Esophagus mucosa (tissue), 1 donor: ENCODE data around the gene JAML. TPM values are rescaled to one million over a fixed set of nuclear protein-coding genes. Genes with fewer than 3 reads are reported as not detected.

Experiments
- ATAC-seq: fragments of 200-7000 bp; cut with Tn5 transposase; one replicate; pipeline ENCODE4 v1.9.1; 2020
- total RNA-seq: library from RNA; stranded (reverse); gene quantifications from one replicate; pipeline ENCODE4 v1.2.4, GENCODE V29; 2023
- donor health status: DM: yes; HTN: yes; CAD: no.

Gene JAML
- total RNA-seq, 1 donor from 2014 or later, result 2.7 TPM

DNA sequence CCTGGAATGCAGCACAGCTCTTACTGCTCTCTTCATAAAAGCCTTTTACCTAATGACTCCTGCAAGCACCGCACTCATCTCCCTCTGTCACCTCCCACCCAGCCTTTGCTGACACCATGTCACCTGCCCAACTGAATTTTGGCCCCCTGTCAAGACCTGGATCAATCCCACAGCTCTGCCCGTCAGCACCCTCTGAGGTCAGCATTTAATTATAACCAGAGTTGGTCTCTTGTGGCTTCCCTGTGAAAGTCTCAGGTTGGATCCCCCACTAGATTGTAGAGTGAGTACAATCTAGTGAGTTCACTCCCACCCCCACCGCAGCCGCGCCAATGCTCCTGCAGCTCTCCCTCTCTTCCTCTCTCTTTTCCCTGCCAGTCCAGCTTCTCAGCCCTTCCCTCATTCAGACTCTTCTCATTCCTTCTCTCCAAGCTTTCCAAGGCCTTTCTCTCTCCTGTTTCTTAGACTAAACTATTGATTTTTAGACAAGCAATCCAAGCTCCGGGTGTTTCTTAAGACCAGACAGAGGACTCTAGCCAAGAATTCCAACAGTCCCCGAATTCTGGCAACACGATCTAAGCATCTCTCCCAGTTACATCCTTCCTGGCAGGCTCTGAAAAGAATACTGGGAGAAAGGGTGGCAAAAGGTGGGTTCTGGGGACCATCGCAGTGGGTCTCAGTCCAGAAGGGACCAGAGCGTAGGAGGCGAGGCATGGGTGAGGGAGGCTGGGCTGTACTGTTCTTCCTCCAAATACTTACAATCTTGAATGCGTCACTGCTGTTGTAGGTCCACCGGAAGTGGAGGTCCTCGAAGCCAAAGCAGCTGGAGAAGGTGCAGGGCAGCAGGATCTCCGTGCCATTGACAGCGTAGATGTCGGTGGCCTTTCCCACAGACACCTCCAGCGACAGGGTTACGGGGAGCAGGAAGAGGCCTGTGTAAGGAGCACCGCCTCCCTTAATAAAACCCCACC, 80.2 kb downstream of the JAML start:
- ATAC-seq, result no peak

Other genes starting within 250 kb of the JAML start
- 3.8 TPM for gene IL10RA, start 238.6 kb downstream of the JAML start, total RNA-seq
- gene TMPRSS4, start 147.9 kb downstream of the JAML start, total RNA-seq, result 208 TPM
- gene SMIM35, start 138.0 kb downstream of the JAML start, total RNA-seq, result not detected
- 2.5 TPM for gene SCN4B, start 72.2 kb downstream of the JAML start, total RNA-seq
- 0.32 TPM for gene SCN2B, start 48.4 kb downstream of the JAML start, total RNA-seq
- gene MPZL3, start 27.4 kb upstream of the JAML start, total RNA-seq, result 20.7 TPM
- 457 TPM for gene MPZL2, start 39.3 kb upstream of the JAML start, total RNA-seq
- 1.2 TPM for gene CD3E, start 79.7 kb upstream of the JAML start, total RNA-seq
- 4.0 TPM for gene CD3D, start 117.7 kb upstream of the JAML start, total RNA-seq
- gene CD3G, start 119.3 kb upstream of the JAML start, total RNA-seq, result 0.76 TPM
- 23.6 TPM for gene UBE4A, start 134.6 kb upstream of the JAML start, total RNA-seq
- gene ATP5MG, start 176.6 kb upstream of the JAML start, total RNA-seq, result 186 TPM
- 25.6 TPM for gene KMT2A, start 211.5 kb upstream of the JAML start, total RNA-seq